ENCODE data around the gene ERI3.

The ERI3 gene

DNA sequence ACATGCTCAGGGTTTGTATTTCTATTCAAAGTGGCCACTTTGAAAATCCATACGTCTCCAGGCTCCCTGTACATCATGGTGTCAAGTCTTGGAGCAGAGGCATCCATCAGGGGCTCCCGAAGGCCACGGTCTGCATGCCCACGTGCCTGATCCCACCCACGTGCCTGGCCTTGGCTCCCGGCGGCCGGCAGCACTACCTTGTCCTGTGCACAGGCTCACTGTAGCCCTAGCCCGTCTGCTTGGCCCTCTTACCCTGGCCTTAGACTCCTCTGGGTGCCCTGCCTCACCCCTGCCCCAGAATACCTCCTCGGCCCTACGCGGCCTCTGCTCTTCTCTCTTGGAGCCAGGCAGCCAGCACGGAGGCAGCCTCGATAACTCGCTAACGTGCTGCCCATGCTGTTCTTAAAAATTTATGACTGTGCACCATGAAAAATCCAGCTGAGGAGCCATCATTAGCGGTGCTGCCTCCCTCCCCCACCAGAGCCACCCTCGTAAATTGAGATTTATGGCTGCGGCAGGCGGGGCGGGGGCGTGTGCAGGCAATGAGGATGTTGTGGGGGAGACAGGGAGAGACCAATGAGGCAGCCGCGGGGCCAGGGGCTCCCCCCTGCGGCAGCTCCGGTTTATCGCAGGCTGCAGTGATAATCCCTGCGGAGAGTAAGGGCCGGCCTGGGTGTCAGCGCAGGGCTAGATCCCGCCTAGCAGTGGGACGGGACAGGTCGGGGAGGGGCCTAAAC, 117.2 kb downstream of the ERI3 start:
- peak; percentile 19 for DNase-seq (ENCODE audit: low read depth in 2 of 2)

DNA sequence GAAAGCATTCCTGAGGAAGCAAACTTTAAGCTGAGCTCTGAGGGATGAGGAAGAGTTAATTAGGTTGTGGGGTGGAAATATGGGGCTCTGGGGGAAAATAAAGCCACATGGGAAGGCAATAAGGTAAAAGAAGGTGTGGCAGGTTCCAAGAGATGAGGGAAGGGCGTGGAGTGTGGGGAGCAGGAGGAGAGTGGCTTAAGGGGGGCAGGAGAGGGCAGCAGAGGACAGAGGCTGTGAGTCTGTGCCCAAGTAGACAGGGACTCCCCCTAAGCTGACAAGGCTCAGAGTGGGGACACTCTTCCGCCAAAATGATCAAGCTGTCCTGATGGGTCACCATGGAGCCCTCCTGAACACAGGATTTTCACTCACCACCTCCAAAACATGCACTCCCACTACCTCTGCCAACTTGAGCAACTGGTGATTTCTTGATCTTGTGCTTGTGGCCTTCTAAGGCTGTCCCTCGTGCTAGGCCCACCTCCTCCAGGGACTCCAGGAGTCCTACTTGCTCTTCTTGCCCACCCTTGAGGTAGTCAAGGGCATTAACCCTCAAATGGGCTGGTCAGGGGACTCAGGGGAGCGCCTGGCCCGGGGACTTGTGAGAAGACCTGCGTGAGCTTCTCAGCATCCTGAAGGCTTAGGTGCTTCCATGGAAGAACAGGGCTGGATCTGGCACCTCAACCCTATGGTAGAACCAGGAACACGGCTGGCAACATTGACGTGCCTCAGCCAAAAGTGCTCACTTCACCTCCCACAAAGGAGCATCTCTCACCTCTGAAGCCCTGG, 118.4 kb downstream of the ERI3 start:
- DNase-seq (ENCODE audit: low read depth in 2 of 2) = no peak

DNA sequence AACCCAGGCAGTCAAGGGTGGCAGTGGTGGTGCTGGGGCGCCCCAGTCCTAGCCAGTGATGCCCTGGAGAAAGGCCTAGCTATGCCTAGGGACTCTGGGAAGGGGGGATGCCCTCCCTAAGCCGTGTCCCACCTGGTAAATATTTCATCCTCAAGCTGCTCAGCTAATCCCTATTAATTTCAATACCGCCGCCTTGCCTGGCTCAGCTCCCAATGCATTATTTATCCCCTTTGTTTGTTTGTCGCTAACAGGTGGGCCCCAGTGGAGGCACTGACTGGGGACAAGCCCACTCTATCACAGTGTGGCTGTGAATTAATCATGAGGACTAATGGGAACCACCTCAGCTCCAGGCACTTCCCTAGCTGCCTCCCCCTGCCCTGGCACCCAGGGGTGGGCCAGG, 119.2 kb downstream of the ERI3 start:
- DNase-seq (ENCODE audit: low read depth in 2 of 2) = no peak

DNA sequence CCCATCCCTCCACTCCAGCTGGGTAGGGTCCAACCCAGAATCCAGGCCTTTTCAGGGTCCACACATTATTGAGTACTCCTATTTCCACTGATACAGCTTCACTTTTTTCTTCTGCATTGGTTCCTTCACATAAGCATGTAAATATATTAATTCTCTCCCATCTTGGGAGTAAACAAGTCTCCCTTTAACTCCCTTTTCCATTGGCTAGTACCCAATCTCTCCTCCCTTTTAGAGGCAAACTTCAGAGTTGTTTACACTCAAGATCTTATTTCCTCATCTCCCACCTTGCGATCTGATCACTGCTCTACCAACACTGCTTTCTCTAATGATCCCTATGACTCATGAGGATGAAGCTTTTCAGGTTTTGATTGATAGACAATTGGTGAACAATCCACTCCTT, 121.5 kb downstream of the ERI3 start:
- no peak for DNase-seq (ENCODE audit: low read depth in 2 of 2)

DNA sequence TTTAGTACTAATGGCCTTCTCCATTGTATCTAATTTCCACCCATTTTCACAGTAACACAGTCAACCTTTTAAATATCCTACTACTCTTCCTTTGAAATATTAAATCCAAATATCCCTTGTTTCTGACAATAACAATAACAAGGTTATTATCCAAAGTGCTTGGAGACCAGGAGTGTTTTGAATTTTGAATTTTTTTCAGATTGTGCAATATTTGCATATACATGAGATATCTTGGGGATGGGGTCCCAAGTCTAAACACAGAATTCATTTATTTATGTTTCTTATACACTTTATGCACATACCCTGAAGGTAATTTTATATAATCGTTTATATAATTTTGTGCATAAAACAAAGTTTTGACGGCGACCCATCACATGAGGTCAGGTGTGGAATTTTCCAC, 124.3 kb downstream of the ERI3 start:
- no peak for DNase-seq (ENCODE audit: low read depth in 2 of 2)

DNA sequence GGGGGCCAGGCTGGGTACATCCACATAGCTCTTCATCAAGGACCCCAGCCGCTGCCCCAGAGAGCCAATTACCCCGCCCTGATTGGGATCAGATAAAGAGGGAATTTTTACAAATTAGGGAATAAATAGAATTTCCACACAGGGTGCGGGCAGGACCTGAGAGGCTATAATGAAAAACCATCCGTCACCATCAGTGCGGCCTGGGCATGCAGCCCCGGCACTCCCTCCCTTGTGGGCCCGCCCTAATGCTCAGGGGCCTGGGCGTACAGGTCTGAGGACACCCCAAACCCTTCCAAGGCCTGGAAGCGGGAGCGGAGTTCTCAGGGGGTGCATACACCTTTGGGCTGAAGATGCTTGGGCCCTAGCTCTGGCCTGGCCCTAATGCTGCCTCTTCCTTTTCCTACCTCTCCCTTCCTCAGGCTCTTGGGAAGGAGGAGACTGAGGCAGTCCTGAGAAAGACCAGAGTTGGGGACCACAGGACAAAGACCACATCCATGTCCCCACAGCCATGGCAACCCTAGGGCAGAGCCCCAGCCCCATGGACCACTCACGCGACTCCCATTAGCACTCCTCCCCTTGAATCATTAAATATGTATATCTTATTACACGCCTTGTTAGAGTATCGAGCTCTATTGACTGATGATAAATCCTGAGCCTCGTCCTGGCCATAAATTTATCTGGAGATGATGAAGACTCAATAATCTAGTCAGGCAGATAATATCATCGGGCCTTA, 125.5 kb downstream of the ERI3 start:
- DNase-seq (ENCODE audit: low read depth in 2 of 2) = no peak

DNA sequence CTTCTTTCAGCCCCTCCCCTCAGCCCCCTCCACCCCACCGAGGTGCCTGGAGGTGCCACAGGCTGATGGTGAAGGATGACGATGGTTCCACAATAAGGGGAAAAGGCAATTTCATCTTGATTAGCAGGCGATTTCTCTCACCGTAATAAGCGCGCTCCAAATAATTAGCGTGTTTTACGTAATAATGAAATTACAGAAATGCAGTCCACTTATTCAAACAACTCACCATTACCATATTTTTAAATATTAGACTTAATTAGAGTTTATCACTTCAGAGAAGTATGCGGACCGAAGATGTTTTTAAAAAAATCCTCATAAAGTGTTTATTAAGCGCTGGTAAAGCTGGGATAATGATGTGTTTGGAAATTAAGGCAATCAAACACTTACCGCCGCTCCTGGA, 126.8 kb downstream of the ERI3 start:
- DNase-seq (ENCODE audit: low read depth in 2 of 2) = no peak

DNA sequence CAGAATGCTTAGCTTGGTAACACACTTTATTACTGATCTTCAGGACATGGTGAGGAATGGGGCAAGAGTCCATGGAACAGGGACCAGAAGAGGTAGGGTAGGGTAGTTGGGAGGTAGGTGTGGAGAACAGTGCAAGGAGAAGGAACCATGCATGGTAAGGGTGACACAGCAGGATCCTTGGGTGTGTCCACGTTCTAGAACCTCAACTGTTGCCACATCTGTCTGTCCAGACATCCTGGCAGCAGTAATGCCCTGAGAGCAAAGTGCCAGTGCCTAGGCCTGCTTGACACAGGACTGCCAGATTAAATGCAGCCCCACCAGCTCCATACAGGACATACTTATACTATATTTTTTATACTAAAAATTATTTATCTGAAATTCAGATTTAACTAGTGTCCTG, 127.8 kb downstream of the ERI3 start:
- no peak for DNase-seq (ENCODE audit: low read depth in 2 of 2)

DNA sequence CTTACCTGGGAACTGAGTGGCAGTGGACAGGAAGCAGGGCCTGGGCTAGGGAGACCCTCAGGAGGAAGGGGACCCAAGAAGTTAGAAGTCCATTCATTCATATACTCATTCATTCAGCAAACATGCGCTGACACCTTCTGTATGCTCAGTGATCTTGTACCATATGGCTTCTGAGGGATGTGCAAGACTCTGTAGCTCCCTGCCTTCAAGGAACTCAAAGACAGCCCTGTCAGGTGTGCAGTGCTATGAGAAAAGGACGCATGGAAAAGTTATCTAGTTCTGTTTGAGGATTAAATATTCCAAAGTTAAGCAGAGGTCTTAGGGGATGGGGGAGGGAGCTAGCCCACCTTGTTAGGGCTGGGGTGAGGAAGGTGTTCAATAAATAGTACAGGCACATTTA, 129.3 kb downstream of the ERI3 start:
- no peak for DNase-seq (ENCODE audit: low read depth in 2 of 2)

DNA sequence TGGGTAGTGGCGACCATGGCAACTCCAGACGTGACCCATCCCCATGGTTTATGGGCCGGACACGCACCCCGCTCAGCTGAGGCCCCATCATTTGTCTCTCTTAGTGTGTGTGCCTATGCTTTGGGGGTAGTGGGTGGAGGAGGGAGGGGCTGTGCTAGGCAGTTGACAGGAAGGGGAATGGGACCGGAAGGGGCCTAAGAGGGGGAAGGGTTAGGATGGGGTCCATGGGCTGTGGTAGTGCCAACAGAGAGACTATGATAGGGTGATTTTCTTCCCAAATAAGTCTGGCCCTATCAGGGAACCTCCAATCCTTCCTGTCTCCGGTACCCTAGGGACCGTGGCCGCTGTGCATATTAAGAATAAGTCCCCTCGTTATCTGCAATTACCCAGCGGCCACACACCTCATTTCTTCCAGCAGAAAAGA, 131.9 kb downstream of the ERI3 start:
- no peak for DNase-seq (ENCODE audit: low read depth in 2 of 2)

DNA sequence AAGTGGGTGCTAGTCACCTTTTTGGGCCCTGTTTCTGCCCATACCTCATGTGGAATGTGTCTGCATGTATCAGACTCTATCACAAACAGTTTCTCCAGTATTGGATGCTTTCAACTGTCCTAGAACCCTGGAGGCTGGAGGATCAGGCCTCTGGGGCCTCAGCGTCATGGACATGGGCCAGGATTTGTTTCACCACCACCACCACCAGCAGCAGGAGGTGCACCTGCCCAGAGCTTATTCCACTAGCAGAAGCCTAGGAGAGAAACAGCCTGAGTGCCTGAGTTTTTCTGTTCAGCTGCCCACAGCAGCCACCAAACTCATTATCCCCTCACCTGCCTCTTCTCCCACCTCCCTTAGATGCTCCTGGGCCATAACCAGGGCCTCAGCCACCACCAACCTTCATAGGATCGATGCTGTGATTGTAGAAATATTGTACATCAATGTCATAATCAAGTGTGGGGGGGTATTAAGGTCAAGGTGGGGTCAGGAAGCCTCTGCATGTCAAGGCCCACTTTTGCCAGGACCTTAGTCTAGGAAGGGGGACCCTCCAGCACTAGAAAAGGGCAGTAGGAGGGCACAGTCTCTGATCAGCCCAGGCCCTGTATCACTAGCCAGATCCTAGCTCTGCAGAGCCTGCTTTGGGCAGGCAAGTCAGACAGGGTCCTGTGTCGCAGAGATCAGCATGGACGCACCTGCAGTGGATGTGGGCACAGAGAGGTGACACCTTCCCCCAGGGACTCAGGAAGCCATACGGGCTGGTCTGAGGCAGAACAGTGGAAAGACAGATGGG, 132.5 kb downstream of the ERI3 start:
- no peak for DNase-seq (ENCODE audit: low read depth in 2 of 2)

DNA sequence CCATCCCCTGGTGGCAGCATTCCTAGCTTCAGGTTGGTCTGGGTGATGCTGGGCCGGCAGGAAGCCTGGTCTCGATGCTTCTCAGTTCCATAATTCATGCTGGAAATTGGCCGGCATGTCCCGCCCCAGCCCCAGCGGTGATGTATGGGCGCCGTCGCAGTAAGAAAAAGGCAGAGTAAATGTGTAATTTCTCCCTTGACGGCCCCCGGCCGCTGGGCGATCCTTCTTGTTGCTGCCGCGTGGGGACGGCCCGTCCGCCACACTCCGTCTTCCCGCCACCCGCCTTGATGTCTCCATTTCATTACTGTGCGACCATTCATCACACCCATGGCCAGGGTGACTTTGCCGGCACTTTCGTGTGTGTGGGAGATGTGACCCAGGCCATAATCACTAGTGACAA, 133.3 kb downstream of the ERI3 start:
- no peak for DNase-seq (ENCODE audit: low read depth in 2 of 2)

DNA sequence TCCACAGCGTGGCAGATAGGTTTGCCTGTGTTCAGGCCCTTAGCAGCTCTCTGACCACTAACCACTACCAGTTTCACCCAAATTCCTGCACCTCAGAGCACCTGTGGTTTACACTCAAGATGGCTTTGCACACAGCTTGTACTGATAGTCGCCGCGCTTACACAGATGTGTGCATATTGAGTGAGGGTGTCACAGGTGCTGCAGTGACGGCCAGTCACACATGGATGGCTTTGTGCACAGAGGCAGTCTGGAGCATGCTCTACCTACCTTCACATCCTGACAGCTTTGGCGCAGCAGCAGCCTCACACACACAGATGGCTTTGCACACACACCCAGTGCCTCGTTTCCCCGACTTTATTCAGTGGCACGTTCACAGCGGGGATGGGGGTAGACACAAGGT, 134.3 kb downstream of the ERI3 start:
- DNase-seq (ENCODE audit: low read depth in 2 of 2) = no peak

DNA sequence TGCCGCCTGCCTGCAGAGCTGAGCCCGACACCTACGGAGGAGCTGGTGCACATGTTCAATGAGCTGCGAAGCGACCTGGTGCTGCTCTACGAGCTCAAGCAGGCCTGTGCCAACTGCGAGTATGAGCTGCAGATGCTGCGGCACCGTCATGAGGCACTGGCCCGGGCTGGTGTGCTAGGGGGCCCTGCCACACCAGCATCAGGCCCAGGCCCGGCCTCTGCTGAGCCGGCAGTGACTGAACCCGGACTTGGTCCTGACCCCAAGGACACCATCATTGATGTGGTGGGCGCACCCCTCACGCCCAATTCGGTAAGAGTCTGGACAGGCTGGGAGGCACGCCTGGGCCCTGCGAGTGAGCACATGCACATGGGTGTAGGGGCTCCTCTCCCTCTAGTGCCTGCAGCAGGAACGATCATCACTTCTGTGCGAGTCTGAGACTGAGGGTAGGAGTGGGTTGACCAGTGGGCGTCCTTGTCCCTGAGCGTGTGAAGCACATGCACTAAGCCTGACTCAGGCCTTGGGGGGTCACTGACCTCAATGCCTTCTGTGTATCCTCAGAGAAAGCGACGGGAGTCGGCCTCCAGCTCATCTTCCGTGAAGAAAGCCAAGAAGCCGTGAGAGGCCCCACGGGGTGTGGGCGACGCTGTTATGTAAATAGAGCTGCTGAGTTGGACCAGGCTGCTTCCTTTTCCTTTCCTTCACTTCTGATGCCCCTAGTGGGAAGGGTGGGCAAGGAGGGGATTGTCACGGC, 134.9 kb downstream of the ERI3 start:
- DNase-seq (ENCODE audit: low read depth in 2 of 2) = no peak

DNA sequence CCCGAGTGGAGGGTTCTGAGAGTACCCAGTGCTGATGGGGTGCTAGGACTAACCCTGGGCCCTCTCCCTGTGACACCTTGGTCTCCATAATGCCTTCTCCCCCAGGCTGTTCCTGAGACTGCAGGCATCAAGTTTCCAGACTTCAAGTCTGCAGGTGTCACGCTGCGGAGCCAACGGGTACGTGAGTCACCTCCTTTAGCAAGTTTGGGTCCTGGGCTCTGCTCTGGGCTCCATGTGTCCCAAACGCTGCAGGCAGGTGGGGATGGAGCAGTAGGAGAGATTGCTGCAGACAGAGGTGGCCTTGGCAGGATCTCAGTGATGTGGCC, 135.8 kb downstream of the ERI3 start:
- DNase-seq (ENCODE audit: low read depth in 2 of 2) = no peak

DNA sequence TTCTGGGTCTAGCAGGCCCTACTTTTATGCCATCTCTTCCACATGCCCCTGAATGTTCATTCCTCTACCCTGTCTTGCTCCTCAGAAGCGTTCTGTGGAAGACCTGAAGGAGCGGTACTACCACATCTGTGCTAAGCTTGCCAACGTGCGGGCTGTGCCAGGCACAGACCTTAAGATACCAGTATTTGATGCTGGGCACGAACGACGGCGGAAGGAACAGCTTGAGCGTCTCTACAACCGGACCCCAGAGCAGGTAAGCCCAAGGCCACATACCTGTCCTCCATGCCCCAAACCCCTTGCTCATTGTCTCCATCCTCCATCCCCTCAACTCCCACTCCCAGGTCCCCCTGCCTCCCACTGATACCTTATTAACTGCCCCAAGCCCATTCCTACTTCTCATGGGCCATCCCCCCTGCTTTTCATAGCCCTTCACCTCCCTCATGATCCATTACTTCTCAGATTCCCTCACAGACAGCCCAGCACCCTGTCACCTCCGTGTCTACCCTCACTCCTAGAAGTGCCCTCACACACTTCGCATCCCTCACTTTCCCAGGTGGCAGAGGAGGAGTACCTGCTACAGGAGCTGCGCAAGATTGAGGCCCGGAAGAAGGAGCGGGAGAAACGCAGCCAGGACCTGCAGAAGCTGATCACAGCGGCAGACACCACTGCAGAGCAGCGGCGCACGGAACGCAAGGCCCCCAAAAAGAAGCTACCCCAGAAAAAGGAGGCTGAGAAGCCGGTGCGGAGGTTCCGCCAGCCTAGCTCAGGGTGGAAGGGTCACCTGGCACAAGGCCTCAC, 136.4 kb downstream of the ERI3 start:
- no peak for DNase-seq (ENCODE audit: low read depth in 2 of 2)

DNA sequence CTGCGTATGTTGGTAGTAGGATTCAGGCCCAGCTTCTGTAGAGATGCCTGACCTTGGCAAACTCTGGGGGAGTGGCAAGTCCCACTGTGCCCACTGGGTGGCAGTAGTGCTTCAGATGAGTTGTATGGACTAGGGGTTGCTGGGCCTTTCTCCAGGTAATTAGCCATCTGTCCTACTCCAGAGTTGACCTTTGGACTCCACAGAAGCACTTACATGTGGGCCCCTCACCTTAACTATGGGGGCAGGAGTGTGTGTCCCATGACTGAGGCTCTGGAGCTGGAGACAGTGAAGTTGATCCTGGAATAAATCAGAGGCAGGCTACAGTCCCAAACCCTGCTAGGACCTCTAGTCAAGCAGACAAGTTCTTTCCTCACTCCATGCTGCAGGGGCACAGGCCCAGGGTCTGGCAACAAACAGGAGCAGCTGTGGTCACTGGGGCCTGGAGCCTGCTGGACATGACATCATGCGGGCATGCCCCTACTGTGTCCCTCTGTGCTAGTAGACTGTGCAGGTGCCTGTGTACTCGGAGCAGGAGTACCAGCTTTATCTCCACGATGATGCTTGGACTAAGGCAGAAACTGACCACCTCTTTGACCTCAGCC, 137.1 kb downstream of the ERI3 start:
- DNase-seq (ENCODE audit: low read depth in 2 of 2) = peak; percentile 67 to 72

DNA sequence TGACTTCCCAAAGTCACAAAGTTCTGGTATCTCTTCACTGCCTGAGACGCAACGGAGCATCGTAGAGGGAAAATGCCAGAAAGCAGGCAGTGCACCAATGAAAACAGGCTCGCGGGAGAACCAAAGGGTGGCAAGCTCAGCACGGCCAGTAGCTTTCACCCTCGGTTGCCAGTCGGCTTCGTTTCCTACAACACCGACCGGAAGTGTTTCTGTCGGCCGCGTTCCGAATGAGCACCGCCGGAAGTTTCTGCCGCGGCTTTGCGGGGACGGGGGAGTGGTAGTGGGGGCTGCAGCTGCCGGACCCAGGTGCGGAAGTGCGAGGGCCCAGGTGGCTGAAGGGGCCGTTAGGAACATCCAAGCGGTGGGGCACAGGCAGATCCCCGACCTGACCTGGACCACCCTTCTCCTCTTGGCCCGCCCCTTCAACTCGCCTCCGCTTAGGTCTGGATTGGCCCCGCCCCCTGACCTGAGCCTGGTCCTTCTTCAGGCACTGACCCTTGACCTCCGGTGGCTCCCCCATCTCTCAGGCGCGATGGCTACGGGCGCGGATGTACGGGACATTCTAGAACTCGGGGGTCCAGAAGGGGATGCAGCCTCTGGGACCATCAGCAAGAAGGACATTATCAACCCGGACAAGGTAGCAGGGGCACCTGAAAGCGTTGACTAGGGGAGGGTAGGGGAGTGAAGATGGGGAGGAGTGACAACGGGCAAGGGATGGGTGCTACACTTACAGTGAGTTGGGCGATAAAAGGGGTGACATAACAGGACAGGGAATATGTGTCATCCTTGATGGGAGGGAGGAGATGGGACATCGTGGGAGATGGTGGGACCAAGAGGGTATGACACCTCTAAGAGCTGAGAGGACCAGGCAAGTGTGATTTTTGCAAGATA, 141.6 kb downstream of the ERI3 start, which contains the start of gene DMAP1:
Gene DMAP1, plus strand, starts transcription at position 250 of the 891 bp plus-strand sequence. Its CDS starts 283 bp downstream, at position 533.
- peak; percentile 74 for DNase-seq (ENCODE audit: low read depth in 2 of 2)
